Cardiac fibroblast (primary cell): ENCODE data around the gene UBE3B.

Experiments
- DNase-seq, 2 donors: peaks; one replicate each; pipeline versions ENCODE4 v3.0.0 to v3.0.0-alpha.2; 2010; ENCODE audit warnings: low read depth in 2 of 2
- H3K4me3 ChIP-seq, 2 donors: replicated peaks in 1 of 2; 1 replicate in 1 of 2; 2 replicates in 1 of 2; pipeline ENCODE4 v1.5.1; 2011; ENCODE audit warnings: low read depth in 2 of 2, low read length in 2 of 2, mild to moderate bottlenecking in 2 of 2, moderate library complexity in 1 of 2
- CTCF ChIP-seq: IDR thresholded peaks from one replicate; pipeline ENCODE4 v1.5.1; 2011; ENCODE audit warnings: low read depth, mild to moderate bottlenecking, low read length, inconsistent platforms

The UBE3B gene

GRCh38 chr12:109482491-109482890, 5.1 kb downstream of the UBE3B start:
- DNase-seq, result no peak
- TF ChIP-seq CTCF, result no peak
- no peak overlapping the region for H3K4me3 ChIP-seq

- no peak for TF ChIP-seq CTCF
- DNase-seq, result no peak
- no peak overlapping the region for H3K4me3 ChIP-seq
These were observed 5.5 kb downstream of the UBE3B start for GRCh38 chr12:109482894-109483293.

GRCh38 chr12:109483346-109483745, 5.9 kb downstream of the UBE3B start:
- no peak for TF ChIP-seq CTCF
- H3K4me3 ChIP-seq, result no peak overlapping the region
- no peak for DNase-seq

GRCh38 chr12:109485201-109485600, 7.8 kb downstream of the UBE3B start:
- TF ChIP-seq CTCF, result no peak
- no peak overlapping the region for H3K4me3 ChIP-seq
- DNase-seq, result no peak

GRCh38 chr12:109487181-109488050, 10.0 kb downstream of the UBE3B start:
- TF ChIP-seq CTCF, result no peak
- DNase-seq, result no peak
- H3K4me3 ChIP-seq, result no peak overlapping the region

GRCh38 chr12:109488051-109488665, 10.7 kb downstream of the UBE3B start:
- no peak overlapping the region for H3K4me3 ChIP-seq
- TF ChIP-seq CTCF, result no peak
- no peak for DNase-seq
